Heart left ventricle (tissue), 16 donors: ENCODE results near the gene ANKRD34C. TPM values are rescaled to one million over a fixed set of nuclear protein-coding genes. Genes with fewer than 3 reads are reported as not detected.

Experiments
- ATAC-seq, 4 donors: fragments of 200-7000 bp; cut with Tn5 transposase; one replicate each; pipeline ENCODE4 v1.9.1; 2020 to 2022; ENCODE audit warnings: moderate library complexity in 4 of 4, mild to moderate bottlenecking in 3 of 4, moderate number of reproducible peaks in 1 of 4
- DNase-seq, 5 donors: peaks; one replicate each; pipeline ENCODE4 v3.0.0-alpha.2; 2020
- H3K27ac ChIP-seq, 12 donors: fragments of 200-600 bp; sonication (generic) in 4 of 12; one replicate each; pipeline versions ENCODE4 v1.5.0 to v1.8.0; 2016 to 2022; ENCODE audit warnings: mild to moderate bottlenecking in 2 of 12
- H3K27me3 ChIP-seq, 9 donors: fragments of 200-600 bp; sonication (generic) in 2 of 9; one replicate each; pipeline versions ENCODE4 v1.5.1 to v1.8.0; 2016 to 2022; ENCODE audit warnings: mild to moderate bottlenecking in 3 of 9
- H3K36me3 ChIP-seq, 9 donors: fragments of 200-600 bp; sonication (generic) in 2 of 9; one replicate each; pipeline versions ENCODE4 v1.5.0 to v1.8.0; 2018 to 2022; ENCODE audit warnings: mild to moderate bottlenecking in 2 of 9
- H3K4me1 ChIP-seq, 12 donors: fragments of 200-600 bp; sonication (generic) in 4 of 12; one replicate each; pipeline versions ENCODE4 v1.5.0 to v1.8.0; 2016 to 2022; ENCODE audit warnings: mild to moderate bottlenecking in 3 of 12
- H3K4me3 ChIP-seq, 12 donors: fragments of 200-600 bp; sonication (generic) in 4 of 12; one replicate each; pipeline versions ENCODE4 v1.5.0 to v1.8.0; 2017 to 2022; ENCODE audit warnings: mild to moderate bottlenecking in 9 of 12, moderate library complexity in 4 of 12
- H3K9me3 ChIP-seq, 12 donors: fragments of 200-600 bp; sonication (generic) in 4 of 12; one replicate each; pipeline versions ENCODE4 v1.5.0 to v1.8.0; 2016 to 2022; ENCODE audit warnings: mild to moderate bottlenecking in 1 of 12
- CTCF ChIP-seq, 12 donors: fragments of 200-600 bp; sonication (generic) in 4 of 12; IDR thresholded peaks; one replicate each; pipeline versions ENCODE4 v1.5.0 to v1.8.0; 2018 to 2022; ENCODE audit warnings: antibody characterized with exemption in 12 of 12, mild to moderate bottlenecking in 5 of 12
- POLR2A ChIP-seq, 2 donors: fragments of 450-650 bp; IDR thresholded peaks; one replicate each; pipeline ENCODE4 v1.6.1; 2017; ENCODE audit warnings: antibody characterized with exemption in 2 of 2, mild to moderate bottlenecking in 2 of 2, moderate library complexity in 2 of 2
- WGBS, 4 donors: extraction: QIAGEN DNeasy Blood & Tissue Kit in 2 of 4; methylation state at CpG; one replicate each; pipeline versions ENCODE4 v1.1.5 to v1.1.7; 2013 to 2018; 5-methylcytosine and 5-hydroxymethylcytosine counted together
- intact Hi-C, 10 donors: fragments of 100-400 bp; cut with DNase I; formaldehyde crosslinking; loops; one replicate each; pipeline versions ENCODE4 v1.11.1 to v1.14.2; 2022
- polyA plus RNA-seq, 2 donors: library from polyadenylated mRNA; stranded (reverse); fragments of 200-250 nt; gene quantifications; one replicate each; pipeline ENCODE4 v1.2.3, GENCODE V29; 2013
- total RNA-seq, 9 donors: library from RNA; depleted of rRNA in 2 of 9; stranded (reverse); fragments of >200 nt in 2 of 9; fragmentation: NEBNext Ultra II Directional in 3 of 9; extraction: Animal tissue kit (Norgen Biotek cat#: 25700) in 3 of 9; gene quantifications; one replicate each; pipeline versions ENCODE4 v1.1.0 to v1.2.4, GENCODE V29; 2016 to 2023
- donor health status: ischemic (EF 13 %, LVEDD 7.1; RV severe dilation, severe dysfunction).
- donor health status: healthy with polysubstance abuse.
- donor health status: DM: no; HTN: yes; CAD: no.
- donor health status: DM: no; HTN: no; CAD: no.
- donor health status: ischemic (EF 25% LVEDD 6.9; RV normal size, moderate dysfunction).
- donor health status: ischemic (EF 25% LVEDD 5.7; RV mildly dilated, moderate dysfunction).
- donor health status: healthy.
- donor health status: DM: yes; HTN: yes; CAD: no.
- donor health status: ischemic (EF 35%, LVEDD 5.7; RV mildly dilated, moderate dysfunction).
- donor health status: nonischemic (EF 11% LVEDD 7.7; RV severe dilation, severe dysfunction).
- donor health status: DM: yes; HTN: yes; CAD: no.
- donor health status: PGD.
- donor health status: ischemic (EF 29% LVEDD 5.4; RV normal size, mild dysfunction).
- donor health status: nonischemic (EF 23%, LVEDD 6.1; RV moderate dilation, normal function).

Gene ANKRD34C
- total and polyA plus RNA-seq, 11 donors = 0.09 to 2.0 (median 0.45) TPM; not detected in 1

- peak in 2 of 4 donors; percentile 23 to 41 for ATAC-seq
- TF ChIP-seq POLR2A (IDR thresholded peaks at IDR 0.05) (no peak), CTCF (IDR thresholded peaks at IDR 0.05) (no peak)
- Histone ChIP-seq H3K27me3 (peaks cover 0 to 5% (median 0%) of the 10 kb centered on the region in 9 donors), H3K9me3 (no peaks in the 10 kb centered on the region), H3K36me3 (peaks cover 0 to 23% (median 16%) of the 10 kb centered on the region in 9 donors), H3K4me3 (peak overlapping the region; percentile 57 to 98 (median 76)), H3K4me1 (peaks cover 0 to 15% (median 10%) of the 10 kb centered on the region in 12 donors), H3K27ac (no peak overlapping the region)
- intact Hi-C loops = loop anchor here in 1 of 10 donors (5.0 kb wide), 1 partner anchor 88 kb away; no protein-coding TSS in a partner anchor
- DNase-seq = peak in 1 of 5 donors; percentile 33
- WGBS, 4 donors = 1% methylated on average over 5 to 17 of the region's 17 CpGs
These were observed 28.1 kb downstream of the ANKRD34C start for GRCh38 chr15:79310612-79310984.

GRCh38 chr15:79310985-79311900 lies 28.7 kb downstream of the ANKRD34C start, which contains the start of gene TMED3:
Gene TMED3, plus strand, starts transcription at chr15:79311112. Its CDS starts 138 bp downstream, at chr15:79311250.
- peak in 3 of 12 donors; percentile 7 to 38 (median 20) for TF ChIP-seq CTCF (IDR thresholded peaks at IDR 0.05)
- TF ChIP-seq POLR2A (IDR thresholded peaks at IDR 0.05) = no peak
- peaks cover 0 to 17% (median 10%) of the 10 kb centered on the region in 12 donors for H3K4me1 ChIP-seq
- peaks cover 0 to 29% (median 22%) of the 10 kb centered on the region in 9 donors for H3K36me3 ChIP-seq
- DNase-seq = peak; percentile 49 to 87 (median 75)
- peaks cover 0 to 5% (median 0%) of the 10 kb centered on the region in 9 donors for H3K27me3 ChIP-seq
- H3K27ac ChIP-seq = peak within 1 kb of the TSS in 3 of 12 donors; percentile 11 to 51 (median 48)
- H3K9me3 ChIP-seq = no peaks in the 10 kb centered on the region
- intact Hi-C loops = loop anchor here in 1 of 10 donors (5.0 kb wide), 1 partner anchor 89 kb away; no protein-coding TSS in a partner anchor
- WGBS, 4 donors = 1 to 3% (median 1%) methylated on average over 32 to 73 of the region's 76 CpGs
- H3K4me3 ChIP-seq = peak within 1 kb of the TSS; percentile 57 to 98 (median 76)
- peak; percentile 71 to 95 (median 92) for ATAC-seq

GRCh38 chr15:79311901-79312553 lies 29.5 kb downstream of the ANKRD34C start:
- TF ChIP-seq POLR2A (IDR thresholded peaks at IDR 0.05) (no peak), CTCF (IDR thresholded peaks at IDR 0.05) (no peak)
- WGBS, 4 donors = 70 to 79% (median 75%) methylated on average over 8 of the region's 8 CpGs

More at GRCh38 chr15:79311901-79312553, 29.5 kb downstream of the ANKRD34C start:
- H3K27me3 ChIP-seq = peaks cover 0 to 5% (median 0%) of the 10 kb centered on the region in 9 donors
- peak overlapping the region; percentile 57 to 98 (median 76) for H3K4me3 ChIP-seq
- peaks cover 0 to 37% (median 24%) of the 10 kb centered on the region in 9 donors for H3K36me3 ChIP-seq
- no peaks in the 10 kb centered on the region for H3K9me3 ChIP-seq
- H3K4me1 ChIP-seq = peaks cover 0 to 17% (median 10%) of the 10 kb centered on the region in 12 donors
- no peak overlapping the region for H3K27ac ChIP-seq
- DNase-seq (no peak), ATAC-seq (no peak)
- intact Hi-C loops = loop anchor here in 1 of 10 donors (5.0 kb wide), 1 partner anchor 90 kb away; no protein-coding TSS in a partner anchor
